ENCODE results near the gene OR1I1.
"Not testable (repeated sequence)": the region's sequence is repeated elsewhere in the genome, so short reads cannot be mapped to it uniquely, and the experiment has no call there.

OR1I1 gene, protein sequence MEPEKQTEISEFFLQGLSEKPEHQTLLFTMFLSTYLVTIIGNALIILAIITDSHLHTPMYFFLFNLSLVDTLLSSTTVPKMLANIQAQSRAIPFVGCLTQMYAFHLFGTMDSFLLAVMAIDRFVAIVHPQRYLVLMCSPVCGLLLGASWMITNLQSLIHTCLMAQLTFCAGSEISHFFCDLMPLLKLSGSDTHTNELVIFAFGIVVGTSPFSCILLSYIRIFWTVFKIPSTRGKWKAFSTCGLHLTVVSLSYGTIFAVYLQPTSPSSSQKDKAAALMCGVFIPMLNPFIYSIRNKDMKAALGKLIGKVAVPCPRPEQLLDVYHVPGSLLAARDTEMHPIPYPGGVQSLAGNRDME

DNA sequence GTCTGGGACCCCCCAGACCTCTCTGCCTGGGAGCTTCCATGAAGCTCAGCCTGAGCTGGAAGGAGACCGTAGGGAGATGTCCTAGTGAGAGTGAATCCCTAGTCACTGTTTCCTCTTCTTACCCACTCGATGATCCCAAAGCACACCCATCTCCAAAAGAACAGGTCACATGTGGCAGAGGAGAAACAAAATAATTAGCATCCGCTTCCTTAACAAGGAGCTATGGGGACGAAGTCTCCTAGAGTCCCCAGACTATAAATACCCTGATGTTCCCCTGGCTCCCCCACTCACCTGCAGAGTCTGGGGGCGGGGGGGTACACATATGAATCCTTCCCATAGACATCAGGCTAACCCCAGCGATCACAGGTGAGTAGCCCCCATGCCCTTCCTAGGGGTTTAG is at the start of gene OR1I1:
Gene OR1I1, plus strand, starts transcription at position 301 of the 400 bp plus-strand sequence. CDS start 4,855 bp downstream, outside the sequence.
- no peak for DNase-seq

DNA sequence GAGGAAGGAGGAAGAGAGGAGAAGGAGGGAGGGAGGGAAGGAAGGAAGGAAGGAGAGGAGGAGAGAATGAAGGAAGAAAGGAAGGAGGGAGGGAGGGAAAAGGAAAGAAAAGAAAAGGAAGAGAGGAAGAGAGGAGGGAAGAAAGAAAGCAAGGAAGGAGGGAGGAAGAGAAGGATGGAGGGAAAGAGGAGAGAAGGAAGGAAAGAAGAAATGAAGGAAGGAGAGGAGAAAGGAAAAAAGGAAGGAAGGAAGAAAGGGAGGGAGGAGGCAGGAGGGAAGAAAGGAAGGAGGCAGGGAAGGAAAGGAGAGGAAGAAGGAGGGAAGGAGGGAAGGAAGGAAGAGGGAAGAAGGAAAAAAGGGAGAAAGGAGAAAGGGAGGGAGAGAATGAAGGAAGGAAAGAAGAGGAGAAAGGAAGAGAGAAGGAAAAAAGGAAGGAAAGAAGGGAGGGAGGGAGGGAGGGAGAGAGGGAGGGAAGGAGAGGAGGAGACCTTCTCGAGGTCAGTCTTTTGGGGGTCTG is 46.2 kb upstream of the OR1I1 start:
- DNase-seq: no peak

DNA sequence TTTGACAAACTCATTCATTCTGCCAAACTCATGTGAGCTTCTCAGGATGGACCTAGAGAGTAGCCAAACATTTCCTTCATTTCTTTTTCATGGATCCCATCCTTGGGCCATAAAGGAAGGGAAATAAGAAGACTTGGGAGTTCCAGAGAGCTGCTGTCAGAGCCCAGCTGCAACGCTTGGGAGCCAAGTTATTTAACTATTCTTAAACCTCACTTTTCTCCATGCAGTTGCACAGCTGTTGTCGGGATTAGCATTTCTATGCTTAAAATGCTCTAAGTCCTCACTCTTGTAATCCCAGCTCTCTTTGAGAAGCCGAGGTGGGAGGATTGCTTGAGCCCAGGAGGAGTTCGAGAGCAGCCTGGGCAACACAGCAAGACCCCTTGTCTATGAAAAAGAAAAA is 44.4 kb upstream of the OR1I1 start:
- DNase-seq: no peak

DNA sequence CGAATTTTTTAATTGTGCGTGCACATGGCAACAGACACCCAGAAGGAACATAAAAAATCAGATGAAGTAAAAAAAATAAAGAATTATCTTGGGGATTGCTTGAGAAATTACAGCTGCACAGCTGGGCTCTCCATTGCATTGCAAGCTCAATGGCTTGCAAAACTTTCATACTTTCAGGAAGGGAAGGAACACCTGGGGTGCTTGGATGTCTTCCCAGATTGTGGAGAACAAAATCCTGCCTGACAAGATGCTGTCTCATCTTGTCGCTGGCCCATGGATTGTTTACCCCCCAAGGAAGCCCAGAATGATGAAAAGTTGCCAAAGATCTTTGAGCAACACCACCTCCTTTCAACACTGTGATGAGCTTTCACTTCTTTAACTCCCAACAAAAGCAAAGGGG is 43.7 kb upstream of the OR1I1 start:
- DNase-seq: no peak

DNA sequence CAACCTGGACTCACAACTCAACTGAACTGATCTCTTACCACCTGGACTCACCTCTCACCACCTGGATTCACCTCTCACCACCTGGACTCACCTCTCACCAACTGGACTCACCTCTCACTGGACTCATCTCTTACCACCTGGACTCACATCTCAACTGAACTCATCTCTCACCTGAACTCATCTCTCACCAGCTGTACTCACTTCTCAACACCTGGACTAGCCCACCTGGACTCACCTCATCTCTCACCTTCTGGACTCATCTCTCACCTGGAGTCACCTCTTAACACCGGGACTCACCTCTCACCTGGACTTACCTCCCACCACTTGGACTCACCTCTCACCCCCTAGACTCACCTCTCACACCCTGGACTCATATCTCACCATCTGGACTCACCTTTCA is 40.0 kb upstream of the OR1I1 start:
- no peak for DNase-seq

DNA sequence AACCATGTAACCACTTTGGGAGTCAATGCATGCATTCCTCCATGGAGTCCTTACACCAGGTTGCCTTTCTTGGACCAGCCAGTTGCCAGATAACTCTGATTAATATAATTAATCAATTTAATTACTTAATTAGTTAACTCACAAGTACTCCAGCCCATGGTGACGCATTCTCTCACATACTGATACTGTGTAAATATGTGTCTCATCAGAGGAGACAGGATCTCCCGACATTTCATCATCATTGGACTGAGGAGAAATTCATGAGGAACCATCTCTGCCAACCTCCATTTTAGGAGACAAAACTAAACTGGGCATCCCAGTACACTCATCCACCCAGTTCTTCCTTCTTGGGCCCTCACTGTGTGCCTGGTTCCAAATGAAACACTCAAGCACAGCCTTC is 39.2 kb upstream of the OR1I1 start:
- DNase-seq: no peak

DNA sequence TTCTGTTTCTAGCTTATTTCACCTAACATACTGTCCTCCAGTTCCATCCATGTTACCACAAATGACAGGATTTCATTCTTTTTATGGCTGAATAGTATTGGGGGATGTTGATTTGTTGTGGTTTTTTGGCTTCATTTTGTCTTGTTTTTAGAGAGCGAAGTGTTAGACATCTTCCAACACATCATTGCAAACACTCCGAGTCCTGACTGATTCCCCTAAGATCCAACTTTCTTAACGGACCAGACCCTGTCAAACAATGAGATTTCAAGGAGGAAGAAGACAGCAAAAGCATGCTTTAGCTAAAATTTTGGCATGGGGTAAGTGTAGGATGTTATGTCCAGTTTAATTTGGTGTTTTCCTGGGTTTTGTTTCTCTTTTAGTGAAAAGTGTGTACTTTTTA is 36.5 kb upstream of the OR1I1 start:
- no peak for DNase-seq

DNA sequence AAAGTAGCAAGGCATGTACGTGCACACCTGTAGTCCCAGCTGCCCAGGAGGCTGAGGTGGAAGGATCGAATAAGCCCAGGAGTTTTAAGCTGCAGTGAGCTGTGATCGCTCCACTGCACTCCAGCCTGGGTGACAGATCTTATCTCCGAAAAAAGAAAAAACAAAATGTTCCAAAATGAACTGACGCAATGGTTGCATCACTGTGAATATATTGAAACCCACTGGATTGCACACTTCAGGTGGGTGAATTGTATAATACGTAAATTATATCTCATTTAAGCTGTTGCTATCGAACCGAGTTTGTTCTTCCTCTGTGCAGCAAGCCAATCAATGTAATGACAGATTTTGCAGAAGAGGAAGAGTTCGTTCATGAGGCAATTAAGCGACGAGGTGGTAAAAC is 34.3 kb upstream of the OR1I1 start:
- no peak for DNase-seq

DNA sequence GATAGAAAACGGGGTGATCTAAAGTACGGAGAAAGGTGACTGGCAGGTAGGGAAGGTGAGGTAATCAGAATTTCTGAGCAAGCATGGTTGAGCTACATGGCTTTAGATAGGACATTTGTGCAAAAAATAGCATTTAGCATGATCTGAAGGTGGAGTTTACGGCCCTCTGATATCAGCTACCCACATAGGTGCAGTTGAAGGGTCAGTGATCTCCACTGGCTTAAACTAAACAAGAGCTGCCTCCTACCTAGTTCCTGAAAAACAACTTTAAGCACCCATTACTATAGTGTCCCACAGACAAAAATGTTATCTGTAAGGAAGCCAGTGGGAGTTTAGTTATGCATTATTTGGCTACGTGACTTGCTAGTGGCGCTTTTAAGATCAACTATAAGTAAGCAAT is 33.9 kb upstream of the OR1I1 start:
- no peak for DNase-seq

DNA sequence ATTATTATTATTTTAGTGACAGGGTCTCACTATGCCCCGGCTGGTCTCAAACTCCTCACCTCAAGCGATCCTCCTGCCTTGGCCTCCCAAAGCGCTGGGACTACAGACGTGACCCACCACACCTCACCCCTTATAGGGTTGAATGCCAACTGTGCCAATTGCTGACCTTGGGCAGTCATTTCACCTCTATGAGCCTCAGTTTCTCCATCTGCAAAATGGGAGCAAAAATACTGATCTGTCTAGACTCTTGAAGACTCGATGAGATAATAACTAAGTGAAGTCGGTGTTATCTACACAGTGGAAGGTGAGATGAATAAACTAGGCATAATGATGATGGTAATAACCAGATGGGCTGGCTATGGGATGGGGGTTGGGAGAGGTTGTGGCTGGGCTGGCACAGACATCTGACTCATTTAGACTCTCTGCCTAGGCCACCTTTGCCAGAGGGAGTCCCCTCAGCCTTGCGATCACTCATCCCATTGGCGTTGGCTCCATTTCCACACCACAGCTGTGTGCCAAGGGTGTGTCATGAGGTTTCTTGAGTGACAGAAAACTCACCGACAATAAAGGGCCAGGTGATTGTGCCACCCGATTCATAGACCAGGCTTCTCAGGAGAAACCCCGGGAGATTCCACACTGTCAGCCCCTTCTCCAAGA is 33.0 kb upstream of the OR1I1 start, which contains the start of gene CASP14:
Gene CASP14, plus strand, starts transcription at position 596 of the 657 bp plus-strand sequence. CDS start 2,772 bp downstream, outside the sequence.
- no peak for DNase-seq

DNA sequence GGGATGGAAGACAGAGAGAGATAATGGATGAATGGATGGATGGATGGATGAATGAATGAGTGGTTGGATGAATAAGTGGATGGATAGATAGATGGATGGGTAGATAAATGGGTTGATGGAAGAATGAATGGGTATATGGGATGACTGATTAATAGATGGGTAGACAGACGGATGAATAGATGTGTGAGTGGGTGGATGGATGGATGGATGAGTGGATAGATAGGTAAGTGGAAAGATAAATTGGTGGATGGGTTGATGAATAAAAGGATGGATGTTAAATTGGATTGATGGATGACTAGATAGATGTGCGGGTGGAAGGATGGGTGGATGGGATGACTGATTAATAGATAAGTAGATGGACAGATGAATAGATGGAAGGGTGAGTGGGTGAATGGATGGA is 31.4 kb upstream of the OR1I1 start:
- DNase-seq: no peak

DNA sequence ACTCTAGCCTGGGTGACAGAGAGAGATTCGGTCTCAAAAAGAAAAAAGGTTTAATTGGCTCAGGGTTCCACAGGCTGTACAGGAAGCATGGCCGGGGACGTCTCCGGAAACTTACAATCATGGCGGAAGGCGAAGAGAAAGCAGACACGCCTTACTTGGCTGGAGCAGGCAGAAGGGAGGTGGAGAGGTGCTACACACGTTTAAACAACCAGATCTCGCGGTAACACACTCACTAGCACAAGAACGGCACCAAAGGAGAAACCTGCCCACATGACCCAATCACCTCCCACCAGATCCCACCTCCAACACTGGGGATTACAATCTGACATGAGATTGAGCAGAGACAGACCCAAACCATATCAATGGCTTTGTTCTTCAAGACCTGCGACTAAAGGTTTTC is 20.0 kb upstream of the OR1I1 start:
- DNase-seq: no peak

DNA sequence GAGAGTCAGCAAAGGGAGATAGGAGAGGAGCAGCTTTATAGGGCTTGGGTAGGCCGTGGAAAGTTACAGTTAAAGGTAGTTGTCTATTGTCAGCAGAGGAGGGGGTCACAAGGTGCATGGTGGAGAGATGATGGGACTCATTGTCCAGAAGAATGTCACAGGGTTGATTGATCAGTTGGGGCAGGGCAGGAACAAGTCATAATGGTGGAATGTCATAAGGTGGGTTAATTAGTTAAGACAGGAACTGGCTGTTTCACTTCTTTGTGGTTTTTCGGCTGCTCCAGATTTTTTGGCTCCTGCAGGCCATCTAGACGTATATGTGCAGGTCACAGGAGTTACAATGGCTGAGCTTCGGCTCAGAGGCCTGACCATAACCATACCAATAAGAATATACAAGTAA is 11.6 kb upstream of the OR1I1 start:
- not testable (repeated sequence) for DNase-seq

DNA sequence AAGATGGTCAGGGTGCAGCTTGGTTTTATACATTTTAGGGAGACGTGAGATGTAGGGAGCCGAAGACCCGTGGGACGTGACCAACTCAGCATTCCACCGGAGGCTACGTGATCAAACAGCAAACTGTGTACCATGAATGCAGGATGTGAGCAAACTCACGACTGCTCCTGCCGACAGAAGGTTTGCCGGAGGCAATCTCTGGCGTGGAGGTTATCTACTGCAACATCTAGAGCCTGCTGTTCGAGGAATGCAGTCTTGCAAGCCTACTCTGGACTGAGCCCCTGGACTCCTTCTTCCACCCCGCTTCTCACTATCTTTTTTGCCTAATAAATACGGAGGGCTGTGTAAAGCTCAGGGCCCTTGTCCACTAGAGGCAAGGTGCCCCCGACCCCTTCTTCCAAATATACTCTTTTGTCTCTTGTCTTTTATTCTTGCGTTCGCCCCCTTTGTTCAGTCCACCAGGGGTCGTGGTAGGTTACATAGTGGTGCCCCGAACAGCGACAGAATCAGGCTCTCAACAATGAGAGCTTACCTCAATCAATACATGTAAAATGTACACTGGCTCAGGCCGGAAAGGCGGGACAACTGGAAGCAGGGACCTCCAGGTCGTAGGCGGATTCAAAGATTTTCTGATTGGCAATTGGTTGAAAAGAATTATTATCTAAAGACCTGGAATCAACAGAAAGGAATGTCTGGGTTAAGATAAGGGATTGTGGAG is 8.9 kb upstream of the OR1I1 start:
- DNase-seq: no peak

DNA sequence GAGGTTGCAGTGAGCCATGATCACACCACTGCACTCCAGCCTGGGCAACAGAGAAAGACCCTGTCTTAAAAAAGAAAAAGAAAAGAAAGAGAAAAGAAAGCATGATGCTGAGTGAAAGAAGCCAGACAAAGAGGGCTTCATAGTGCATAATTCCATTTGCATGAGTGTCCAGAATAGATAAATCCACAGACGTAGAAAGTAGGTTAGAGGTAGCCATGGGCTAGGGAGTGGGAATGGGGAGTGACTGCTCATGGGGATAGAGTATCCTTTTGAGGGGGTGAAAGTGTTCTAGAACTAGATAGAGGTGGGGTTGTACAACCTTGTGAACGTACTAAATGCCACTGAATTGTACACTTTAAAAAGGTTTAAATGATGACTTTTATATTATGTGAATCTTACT is 7.6 kb upstream of the OR1I1 start:
- no peak for DNase-seq

DNA sequence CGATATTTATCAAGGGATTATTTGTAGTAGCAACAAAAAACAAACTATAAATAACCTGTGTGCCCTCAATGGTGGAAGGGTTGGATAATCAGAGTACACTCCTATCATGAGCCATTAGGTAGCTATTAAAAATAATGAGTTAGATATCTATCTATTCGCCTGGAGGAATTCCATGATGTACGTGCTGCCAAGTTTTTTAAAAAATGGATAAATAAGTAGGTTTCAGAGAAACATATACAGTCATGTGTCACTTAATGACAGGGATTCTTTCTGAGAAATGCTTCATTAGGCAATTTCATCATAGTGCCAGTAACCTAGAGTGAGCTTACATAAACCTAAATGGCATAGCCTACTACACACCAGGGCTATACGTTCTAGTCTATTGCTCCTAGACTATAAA is 6.2 kb upstream of the OR1I1 start:
- DNase-seq: no peak

DNA sequence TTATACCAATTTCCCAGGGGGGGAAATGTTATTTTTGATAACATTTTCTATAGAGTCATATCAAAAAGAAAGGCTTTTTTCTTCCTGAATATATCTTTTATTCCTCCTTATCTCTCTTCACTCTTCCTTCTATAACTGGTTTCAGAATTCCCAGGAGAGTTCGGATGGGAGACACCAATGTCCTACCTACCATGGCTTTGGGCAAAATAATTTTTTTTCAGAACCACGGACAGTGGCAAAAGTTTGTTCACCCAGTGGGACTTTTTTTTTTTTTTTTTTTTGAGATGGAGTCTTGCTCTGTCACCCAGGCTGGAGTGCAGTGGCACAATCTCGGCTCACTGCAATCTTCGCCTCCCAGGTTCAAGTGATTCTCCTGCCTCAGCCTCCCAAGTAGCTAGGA is 2.0 kb upstream of the OR1I1 start:
- DNase-seq: not testable (repeated sequence)

DNA sequence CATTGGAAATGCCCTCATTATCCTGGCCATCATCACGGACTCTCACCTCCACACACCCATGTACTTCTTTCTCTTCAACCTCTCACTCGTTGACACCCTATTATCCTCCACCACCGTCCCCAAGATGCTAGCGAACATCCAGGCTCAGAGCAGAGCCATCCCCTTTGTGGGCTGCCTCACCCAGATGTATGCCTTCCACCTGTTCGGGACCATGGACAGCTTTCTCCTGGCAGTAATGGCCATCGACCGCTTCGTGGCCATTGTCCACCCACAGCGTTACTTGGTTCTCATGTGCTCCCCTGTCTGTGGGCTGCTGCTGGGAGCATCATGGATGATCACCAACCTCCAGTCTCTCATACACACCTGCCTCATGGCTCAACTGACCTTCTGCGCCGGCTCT is 5.2 kb downstream of the OR1I1 start:
- DNase-seq: no peak

DNA sequence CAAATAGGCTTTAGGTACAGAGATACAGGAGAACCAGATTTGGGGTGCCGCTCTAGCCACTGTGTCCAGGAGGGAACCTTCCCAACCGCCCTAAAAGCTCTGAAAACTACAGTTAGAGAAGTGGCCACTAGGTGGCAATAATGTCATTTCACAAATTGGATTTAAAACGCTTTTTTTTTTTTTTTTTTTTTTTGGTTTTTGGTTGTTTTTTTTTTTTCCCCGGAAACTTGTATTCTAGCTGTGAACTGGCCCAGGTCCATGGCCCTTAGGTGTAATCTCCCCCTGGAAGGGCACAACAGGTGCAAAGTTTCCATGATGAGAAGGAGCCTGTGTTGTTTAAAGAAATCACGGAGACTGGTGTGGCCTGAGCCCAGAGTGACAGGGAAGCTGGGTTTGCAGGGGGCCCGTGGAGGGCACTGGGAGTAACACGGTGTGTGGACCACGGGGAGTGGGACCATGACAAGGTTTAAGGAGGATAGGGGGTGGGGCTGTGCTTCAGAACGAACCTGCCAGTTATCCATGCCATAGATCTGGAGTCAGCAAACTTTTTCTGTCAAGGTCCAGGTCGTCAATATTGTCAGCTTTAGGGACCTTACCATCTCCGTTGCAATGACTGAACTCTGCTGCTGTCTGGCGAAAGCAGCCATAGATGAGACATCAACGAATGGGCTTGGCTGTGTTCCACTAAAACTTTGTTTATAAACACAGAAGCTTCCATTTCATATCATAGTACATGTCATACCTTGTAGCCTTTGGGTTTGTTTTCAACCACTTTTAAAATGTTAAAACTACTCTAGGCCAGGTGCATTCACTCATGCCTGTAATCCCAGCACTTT is 10.1 kb downstream of the OR1I1 start:
- no peak for DNase-seq

DNA sequence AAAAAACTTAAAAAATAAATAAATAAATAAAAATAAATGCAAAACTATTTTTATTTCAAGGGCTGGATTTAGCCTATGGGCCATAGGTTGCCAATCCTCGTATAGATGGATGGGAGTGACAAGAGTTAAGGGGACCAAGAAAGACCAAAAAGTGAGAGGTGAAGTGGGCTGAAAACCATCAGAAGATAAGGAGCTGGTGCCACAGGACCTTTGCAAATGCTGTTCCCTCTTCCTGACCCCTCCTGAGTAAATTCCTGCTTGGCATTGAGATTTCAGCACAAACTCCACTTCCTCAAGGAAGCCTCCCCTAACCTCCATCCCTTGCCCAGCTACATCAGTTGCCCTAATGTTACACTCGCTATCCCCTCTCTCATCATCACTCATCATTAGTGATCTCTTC is 11.0 kb downstream of the OR1I1 start:
- DNase-seq: no peak

DNA sequence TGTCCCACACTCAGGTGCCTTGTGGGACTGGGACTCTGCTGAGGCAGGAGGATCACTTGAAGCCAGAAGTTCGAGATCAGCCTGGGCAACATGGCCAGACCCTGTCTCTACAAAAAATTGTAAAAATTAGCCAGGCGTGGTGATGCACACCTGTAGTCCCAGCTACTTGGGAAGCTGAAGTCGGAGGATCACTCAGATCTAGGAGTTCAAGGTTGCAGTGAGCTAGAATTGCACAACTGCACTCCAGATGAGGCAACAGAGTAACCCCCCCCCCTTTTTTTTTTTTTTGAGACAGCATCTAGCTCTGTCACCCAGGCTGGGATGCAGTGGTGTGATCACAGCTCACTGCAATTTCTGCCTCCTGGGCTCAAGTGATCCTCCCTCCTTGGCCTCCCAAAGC is 14.2 kb downstream of the OR1I1 start:
- no peak for DNase-seq

DNA sequence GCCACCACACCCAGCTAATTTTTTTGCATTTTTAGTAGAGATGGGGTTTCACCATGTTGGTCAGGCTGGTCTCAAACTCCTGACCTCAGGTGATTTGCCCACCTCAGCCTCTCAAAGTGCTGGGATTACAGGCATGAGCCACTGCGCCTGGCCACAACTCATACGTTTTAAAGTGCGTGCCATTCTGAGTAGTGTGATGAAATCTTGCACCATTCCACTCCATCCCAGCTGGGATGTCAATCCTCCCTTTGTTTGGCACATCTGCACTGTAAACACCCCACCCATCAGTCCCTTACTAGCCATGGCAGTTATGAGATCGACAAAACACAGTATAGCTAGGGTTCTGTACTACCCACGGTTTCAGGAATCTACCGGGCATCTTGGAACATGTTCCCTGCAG is 16.0 kb downstream of the OR1I1 start:
- not testable (repeated sequence) for DNase-seq

DNA sequence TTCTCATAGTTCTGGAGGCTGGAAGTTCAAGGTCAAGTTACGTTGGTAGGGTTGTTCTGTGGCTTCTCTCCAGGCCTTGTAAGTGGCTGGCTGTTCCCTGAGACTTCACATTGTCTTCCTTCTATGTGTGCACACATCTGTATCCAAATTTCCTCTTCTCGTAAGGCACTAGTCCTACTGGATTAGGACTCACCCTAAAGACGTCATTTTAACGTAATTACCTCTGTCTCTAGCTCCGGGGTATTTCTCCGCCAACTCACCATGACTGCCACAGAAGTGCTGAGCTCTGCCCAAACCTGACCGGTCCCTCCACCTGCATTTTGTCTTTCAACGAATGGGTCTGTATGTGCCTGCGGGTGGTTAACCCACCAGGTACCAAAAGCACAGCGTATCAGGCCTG is 16.4 kb downstream of the OR1I1 start:
- no peak for DNase-seq

Measured in NCI-H524 treated with DMSO at 0.1 percent for 48 hours (cell line).